Stomach (tissue), 4 donors: ENCODE results near the gene NLGN1.

ENCODE experiments used
- CTCF ChIP-seq, 7 experiments: fragments of 450-650 bp in 4 of 7; fragments of 200-600 bp in 3 of 7; sonication (generic) in 3 of 7; IDR thresholded peaks; one replicate each; pipeline ENCODE4 v1.5.1; 2016 to 2019; ENCODE audit warnings: antibody characterized with exemption in 7 of 7, control low read depth in 2 of 7, mild to moderate bottlenecking in 1 of 7
- EP300 ChIP-seq: sonication (generic); formaldehyde crosslinking; IDR thresholded peaks from one replicate; pipeline ENCODE4 v1.6.1; 2017; ENCODE audit warnings: antibody characterized with exemption
- POLR2A ChIP-seq, 4 donors: fragments of 450-650 bp; IDR thresholded peaks; one replicate each; pipeline ENCODE4 v1.6.1; 2016; ENCODE audit warnings: antibody characterized with exemption in 4 of 4, control low read depth in 2 of 4, mild to moderate bottlenecking in 1 of 4, moderate library complexity in 1 of 4
- POLR2AphosphoS5 ChIP-seq, 3 donors: sonication (generic); formaldehyde crosslinking; IDR thresholded peaks; one replicate each; pipeline ENCODE4 v1.6.1; 2016; ENCODE audit warnings: antibody characterized with exemption in 3 of 3

DNA sequence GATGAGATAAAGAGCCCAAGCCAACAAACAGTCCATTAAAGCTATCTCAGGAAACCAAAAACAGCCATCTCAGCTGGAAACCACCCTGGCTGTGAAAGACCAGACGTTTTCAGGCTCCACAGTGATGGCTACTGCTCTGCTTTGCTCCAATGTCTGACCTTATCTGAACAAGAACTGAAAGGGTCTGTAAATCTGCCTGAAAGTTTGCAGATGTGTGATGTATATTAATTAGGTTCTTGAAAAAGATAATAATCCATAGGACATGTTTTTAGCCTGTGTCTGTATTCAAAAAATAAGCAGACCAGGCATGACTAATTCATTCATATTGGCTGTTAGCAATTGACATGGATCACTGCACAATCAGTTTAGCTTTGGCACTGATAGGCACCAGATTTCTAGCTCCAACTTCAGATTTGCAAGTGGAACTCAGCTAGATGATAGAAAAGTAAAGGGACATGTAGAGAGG, 850.2 kb downstream of the NLGN1 start:
- TF ChIP-seq CTCF (IDR thresholded peaks at IDR 0.05): no peak
- no peak for TF ChIP-seq POLR2AphosphoS5 (IDR thresholded peaks at IDR 0.05)
- no peak for TF ChIP-seq POLR2A (IDR thresholded peaks at IDR 0.05)
- no peak for TF ChIP-seq EP300
